Uterus (tissue), 4 donors: ENCODE data around the gene CC2D2B. TPM values are rescaled to one million over a fixed set of nuclear protein-coding genes. Genes with fewer than 3 reads are reported as not detected.
A peak's percentile ranks its signal among the peaks of the same experiment; 100 is the strongest.
"Not testable (repeated sequence)": the region's sequence is repeated elsewhere in the genome, so short reads cannot be mapped to it uniquely, and the experiment has no call there.

ENCODE experiments used
- DNase-seq, 2 donors: peaks; one replicate each; pipeline ENCODE4 v3.0.0-alpha.2; 2019 to 2020
- H3K27ac ChIP-seq, 2 donors: fragments of 200-600 bp; sonication (generic); 1 replicate in 1 of 2; 2 replicates in 1 of 2; pipeline ENCODE4 v1.5.1; 2016 to 2018
- H3K27me3 ChIP-seq, 2 donors: fragments of 200-600 bp; sonication (generic); one replicate each; pipeline ENCODE4 v1.5.1; 2018 to 2019; ENCODE audit warnings: control low read depth in 1 of 2
- H3K36me3 ChIP-seq, 2 donors: fragments of 200-600 bp; sonication (generic); one replicate each; pipeline ENCODE4 v1.5.1; 2019; ENCODE audit warnings: control low read depth in 1 of 2
- H3K4me1 ChIP-seq, 2 donors: fragments of 200-600 bp; sonication (generic); one replicate each; pipeline ENCODE4 v1.5.1; 2018 to 2019; ENCODE audit warnings: control low read depth in 1 of 2
- H3K4me3 ChIP-seq, 2 donors: fragments of 200-600 bp; sonication (generic); 1 replicate in 1 of 2; 2 replicates in 1 of 2; pipeline ENCODE4 v1.5.1; 2018 to 2019; ENCODE audit warnings: mild to moderate bottlenecking in 1 of 2
- H3K9me3 ChIP-seq, 2 donors: fragments of 200-600 bp; sonication (generic); one replicate each; pipeline ENCODE4 v1.5.1; 2019; ENCODE audit warnings: control low read depth in 1 of 2
- CTCF ChIP-seq, 4 experiments: fragments of 200-600 bp in 2 of 4; fragments of 450-650 bp in 2 of 4; sonication (generic) in 2 of 4; IDR thresholded peaks; one replicate each; pipeline ENCODE4 v1.5.1; 2016 to 2019; ENCODE audit warnings: antibody characterized with exemption in 4 of 4, mild to moderate bottlenecking in 2 of 4, moderate library complexity in 1 of 4
- POLR2A ChIP-seq, 2 donors: fragments of 450-650 bp; IDR thresholded peaks; one replicate each; pipeline ENCODE4 v1.6.1; 2016; ENCODE audit warnings: antibody characterized with exemption in 2 of 2, mild to moderate bottlenecking in 1 of 2, moderate library complexity in 1 of 2
- intact Hi-C: fragments of 100-400 bp; cut with DNase I; formaldehyde crosslinking; loops from one replicate; pipeline ENCODE4 v1.15.1; 2023; ENCODE audit warnings: low total_unique reads
- total RNA-seq, 4 donors: library from RNA; depleted of rRNA in 3 of 4; stranded (reverse); fragments of >200 nt in 3 of 4; gene quantifications; one replicate each; pipeline versions ENCODE4 v1.1.0 to v1.2.4, GENCODE V29; 2014 to 2023
- donor health status: DM: yes; HTN: yes; CAD: no.

Gene CC2D2B
- total RNA-seq, 4 donors from 2014 or later = 2.1 to 7.3 (median 5.0) TPM

DNA sequence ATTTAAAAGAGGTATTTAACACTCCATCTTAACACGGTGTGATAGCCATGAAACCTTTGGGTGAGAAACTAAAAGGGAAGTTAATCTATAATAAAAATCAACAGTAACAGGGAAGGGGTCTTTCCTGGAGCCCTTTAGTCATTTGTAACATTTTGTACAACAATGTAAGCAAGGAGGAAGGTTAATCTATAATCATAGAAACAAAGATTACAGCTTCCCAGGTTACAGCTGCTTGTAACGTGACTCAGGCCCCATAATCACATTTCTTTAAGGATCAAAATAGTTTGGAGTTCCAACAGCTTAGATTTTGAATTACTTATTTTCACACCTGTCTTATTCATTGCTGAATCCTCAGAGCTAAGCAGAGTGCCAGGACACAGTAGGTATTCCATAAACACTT lies 17.9 kb upstream of the CC2D2B start:
- intact Hi-C loops = no loop called here
- Histone ChIP-seq H3K4me1 (no peaks in the 10 kb centered on the region), H3K27me3 (no peaks in the 10 kb centered on the region), H3K27ac (no peak overlapping the region), H3K4me3 (no peak overlapping the region), H3K36me3 (no peaks in the 10 kb centered on the region), H3K9me3 (no peaks in the 10 kb centered on the region)
- TF ChIP-seq CTCF (IDR thresholded peaks at IDR 0.05) (no peak), POLR2A (IDR thresholded peaks at IDR 0.05) (no peak)
- DNase-seq = no peak

- H3K36me3 ChIP-seq = no peaks in the 10 kb centered on the region
- TF ChIP-seq CTCF (IDR thresholded peaks at IDR 0.05) = no peak
- no peak for TF ChIP-seq POLR2A (IDR thresholded peaks at IDR 0.05)
Measured at GRCh38 chr10:95896071-95896850, 11.5 kb upstream of the CC2D2B start.

DNA sequence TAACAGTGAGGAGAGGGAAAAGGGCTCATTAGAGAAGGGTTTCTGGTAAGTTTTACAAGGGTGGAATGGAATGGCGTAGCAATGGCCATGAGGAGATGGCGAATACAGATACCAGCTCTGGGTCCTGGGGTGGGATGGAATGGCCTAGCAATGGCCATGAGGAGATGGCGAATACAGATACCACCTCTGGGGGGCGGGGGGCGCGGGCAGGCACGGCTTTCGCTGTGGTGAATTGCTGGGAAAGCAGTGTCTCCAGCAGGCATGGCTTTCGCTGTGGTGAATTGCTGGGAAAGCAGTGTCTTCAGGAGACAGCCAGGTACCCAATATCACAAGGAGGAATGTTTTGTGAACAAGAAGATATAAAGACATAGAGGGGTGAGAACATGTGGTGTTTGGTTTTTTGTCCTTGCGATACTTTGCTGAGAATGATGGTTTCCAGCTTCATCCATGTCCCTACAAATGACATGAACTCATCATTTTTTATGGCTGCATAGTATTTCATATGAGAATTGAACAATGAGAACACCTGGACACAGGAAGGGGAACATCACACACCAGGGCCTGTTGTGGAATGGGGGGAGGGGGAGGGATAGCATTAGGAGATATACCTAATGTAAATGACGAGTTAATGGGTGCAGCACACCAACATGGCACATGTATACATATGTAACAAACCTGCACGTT lies 1.7 kb upstream of the CC2D2B start:
- intact Hi-C loops = not testable (repeated sequence)

More at GRCh38 chr10:95896071-95896850, 11.5 kb upstream of the CC2D2B start:
- no peaks in the 10 kb centered on the region for H3K9me3 ChIP-seq
- intact Hi-C loops = no loop called here
- H3K4me1 ChIP-seq = no peaks in the 10 kb centered on the region
- DNase-seq = no peak
- no peak overlapping the region for H3K27ac ChIP-seq
- H3K27me3 ChIP-seq = no peaks in the 10 kb centered on the region
- no peak overlapping the region for H3K4me3 ChIP-seq

GRCh38 chr10:95906677-95907455 lies 909 bp upstream of the CC2D2B start:
- H3K27me3 ChIP-seq = no peaks in the 10 kb centered on the region
- peak overlapping the region; percentile 88 to 89 for H3K27ac ChIP-seq
- H3K36me3 ChIP-seq = no peaks in the 10 kb centered on the region
- TF ChIP-seq POLR2A (IDR thresholded peaks at IDR 0.05) (no peak), CTCF (IDR thresholded peaks at IDR 0.05) (peak in 1 of 4 experiments; percentile 8)
- DNase-seq = peak; percentile 35 to 45
- intact Hi-C loops = no loop called here
- H3K4me3 ChIP-seq = peak overlapping the region; percentile 53 to 67
- no peaks in the 10 kb centered on the region for H3K9me3 ChIP-seq
- no peaks in the 10 kb centered on the region for H3K4me1 ChIP-seq

More for the DNA sequence above, 1.7 kb upstream of the CC2D2B start:
- H3K9me3 ChIP-seq, H3K36me3 ChIP-seq, DNase-seq, H3K4me1 ChIP-seq, H3K27me3 ChIP-seq, H3K4me3 ChIP-seq, H3K27ac ChIP-seq: not testable (repeated sequence)

- Histone ChIP-seq H3K36me3 (no peaks in the 10 kb centered on the region), H3K27ac (peak overlapping the region; percentile 88 to 89), H3K4me1 (no peaks in the 10 kb centered on the region), H3K27me3 (no peaks in the 10 kb centered on the region), H3K4me3 (no peak overlapping the region), H3K9me3 (no peaks in the 10 kb centered on the region)
- TF ChIP-seq POLR2A (IDR thresholded peaks at IDR 0.05) = no peak
- DNase-seq = no peak
- intact Hi-C loops = no loop called here
Measured at GRCh38 chr10:95908450-95908849, 675 bp downstream of the CC2D2B start.
